ENCODE measurements around the gene RPS19.

- TF ChIP-seq POLR2A (IDR thresholded peaks at IDR 0.05; ENCODE audit: low read length) (no peak), POLR2AphosphoS2 (conservative IDR thresholded peaks at IDR 0.05; ENCODE audit: low read length) (no peak)
Measured at GRCh38 chr19:41907994-41908615, 48.0 kb downstream of the RPS19 start.
